PC-3 (cell line): ENCODE data around the gene FHIP1B. TPM values are rescaled to one million over a fixed set of nuclear protein-coding genes. Genes with fewer than 3 reads are reported as not detected.

Experiments used
- ATAC-seq: fragments of 200-7000 bp; cut with Tn5 transposase; 2 replicates; pipeline ENCODE4 v1.9.1; 2020; ENCODE audit warnings: mild to moderate bottlenecking, moderate library complexity
- BruUV-seq: library from RNA; stranded (reverse); fragments of 400-500 nt; replicated peaks from 2 replicates; lab custom pipeline; 2021; lab: Mats Ljungman, UMichigan
- CTCF ChIA-PET: fragments of 300-600 bp; sonication (Branson Sonifier 250); formaldehyde crosslinking; loops from one replicate; lab custom pipeline; 2022; ENCODE audit warnings: antibody characterized with exemption; lab: Charles Lee
- POLR2A ChIA-PET: fragments of 300-600 bp; sonication (Branson Sonifier 250); formaldehyde crosslinking; loops from one replicate; lab custom pipeline; 2022; ENCODE audit warnings: antibody characterized with exemption; ENCODE audit not compliant: unreplicated experiment; lab: Charles Lee
- DNase-seq: peaks from one replicate; pipeline ENCODE4 v3.0.0-alpha.2; 2015
- H2AFZ ChIP-seq: fragments of 300-600 bp; sonication (generic); 2 replicates; pipeline ENCODE4 v1.6.0; 2016; ENCODE audit warnings: antibody characterized with exemption, low read length
- H3F3A ChIP-seq: fragments of 300-600 bp; sonication (generic); one replicate; pipeline ENCODE4 v1.6.0; 2017; ENCODE audit warnings: antibody characterized with exemption, low read length, control low read depth, mild to moderate bottlenecking; ENCODE audit not compliant: unreplicated experiment
- H3K27ac ChIP-seq: fragments of 300-600 bp; sonication (generic); 2 replicates; pipeline ENCODE4 v1.5.1; 2016; ENCODE audit warnings: mild to moderate bottlenecking, low read length
- H3K27me3 ChIP-seq: fragments of 300-600 bp; sonication (generic); 2 replicates; pipeline ENCODE4 v1.6.1; 2016; ENCODE audit warnings: low read length, mixed read lengths
- H3K36me3 ChIP-seq: fragments of 300-600 bp; sonication (generic); 2 replicates; pipeline ENCODE4 v1.6.1; 2016; ENCODE audit warnings: low read depth, mixed run types, low read length, mixed read lengths
- H3K4me1 ChIP-seq: fragments of 300-600 bp; sonication (generic); 2 replicates; pipeline ENCODE4 v1.5.1; 2016; ENCODE audit warnings: low read length; ENCODE audit not compliant: insufficient read depth
- H3K4me2 ChIP-seq: fragments of 300-600 bp; sonication (generic); 2 replicates; pipeline ENCODE4 v1.6.0; 2016; ENCODE audit warnings: low read length
- H3K4me3 ChIP-seq: fragments of 300-600 bp; sonication (generic); 2 replicates; pipeline ENCODE4 v1.5.1; 2016; ENCODE audit warnings: mild to moderate bottlenecking, low read length, mixed read lengths
- H3K79me2 ChIP-seq: fragments of 300-600 bp; sonication (generic); 2 replicates; pipeline ENCODE4 v1.6.1; 2017; ENCODE audit warnings: low read length, mixed read lengths
- H3K9ac ChIP-seq: fragments of 300-600 bp; sonication (generic); 2 replicates; pipeline ENCODE4 v1.6.0; 2016; ENCODE audit warnings: mild to moderate bottlenecking, low read length
- H3K9me2 ChIP-seq: fragments of 300-600 bp; sonication (generic); replicated peaks from 2 replicates; pipeline ENCODE4 v1.6.1; 2016; ENCODE audit warnings: mixed run types, low read length, mixed read lengths
- H3K9me3 ChIP-seq: fragments of 300-600 bp; sonication (generic); 2 replicates; pipeline ENCODE4 v1.6.1; 2016; ENCODE audit warnings: low read length, mixed read lengths
- H4K20me1 ChIP-seq: fragments of 300-600 bp; sonication (generic); 2 replicates; pipeline ENCODE4 v1.6.1; 2016; ENCODE audit warnings: low read length, mixed read lengths
- EZH2 ChIP-seq: fragments of 300-600 bp; sonication (generic); IDR thresholded peaks from one replicate; pipeline ENCODE4 v1.6.1; 2017; ENCODE audit warnings: antibody characterized with exemption, mild to moderate bottlenecking, low read length; ENCODE audit not compliant: unreplicated experiment
- EZH2phosphoT487 ChIP-seq: fragments of 300-600 bp; sonication (generic); IDR thresholded peaks from 2 replicates; pipeline ENCODE4 v1.6.1; 2018; ENCODE audit warnings: mild to moderate bottlenecking, antibody characterized with exemption, low read length, borderline replicate concordance
- intact Hi-C: fragments of 100-400 bp; cut with micrococcal nuclease; formaldehyde crosslinking; loops from 2 replicates; pipeline ENCODE4 v1.9.0; 2023
- total RNA-seq: library from RNA; depleted of rRNA; stranded (reverse); fragments of >200 nt; gene quantifications from 2 replicates; pipeline ENCODE4 v1.2.3, GENCODE V29; 2014
- TF ChIP-seq, protein P1 (sequence below): fragments of 300-600 bp; sonication (generic); conservative IDR thresholded peaks from 2 replicates; pipeline ENCODE4 v1.5.1; 2017; ENCODE audit warnings: antibody characterized with exemption, low read depth, mild to moderate bottlenecking, low read length

FHIP1B gene
- total RNA-seq, 1 experiment from 2014 or later, result 30.4 TPM

- intact Hi-C loops, result no loop called here
- Histone ChIP-seq H3K9ac (no peak overlapping the region), H2AFZ (no peak overlapping the region), H3K27me3 (no peaks in the 10 kb centered on the region), H3K36me3 (peaks cover 20% of the 10 kb centered on the region; the same call in 1 of the 2 replicates), H4K20me1 (peaks cover 4% of the 10 kb centered on the region; the same call in 1 of the 2 replicates), H3K4me1 (peaks cover 7% of the 10 kb centered on the region), H3K79me2 (peaks cover 47% of the 10 kb centered on the region), H3K27ac (no peak overlapping the region), H3K9me2 (no peaks in the 10 kb centered on the region), H3F3A (no peaks in the 10 kb centered on the region), H3K4me2 (no peak overlapping the region), H3K4me3 (no peak overlapping the region), H3K9me3 (no peaks in the 10 kb centered on the region)
- CTCF ChIA-PET, result no interaction called here
- no TSS peak for BruUV-seq
- no peak for DNase-seq
- TF ChIP-seq, protein P1, sequence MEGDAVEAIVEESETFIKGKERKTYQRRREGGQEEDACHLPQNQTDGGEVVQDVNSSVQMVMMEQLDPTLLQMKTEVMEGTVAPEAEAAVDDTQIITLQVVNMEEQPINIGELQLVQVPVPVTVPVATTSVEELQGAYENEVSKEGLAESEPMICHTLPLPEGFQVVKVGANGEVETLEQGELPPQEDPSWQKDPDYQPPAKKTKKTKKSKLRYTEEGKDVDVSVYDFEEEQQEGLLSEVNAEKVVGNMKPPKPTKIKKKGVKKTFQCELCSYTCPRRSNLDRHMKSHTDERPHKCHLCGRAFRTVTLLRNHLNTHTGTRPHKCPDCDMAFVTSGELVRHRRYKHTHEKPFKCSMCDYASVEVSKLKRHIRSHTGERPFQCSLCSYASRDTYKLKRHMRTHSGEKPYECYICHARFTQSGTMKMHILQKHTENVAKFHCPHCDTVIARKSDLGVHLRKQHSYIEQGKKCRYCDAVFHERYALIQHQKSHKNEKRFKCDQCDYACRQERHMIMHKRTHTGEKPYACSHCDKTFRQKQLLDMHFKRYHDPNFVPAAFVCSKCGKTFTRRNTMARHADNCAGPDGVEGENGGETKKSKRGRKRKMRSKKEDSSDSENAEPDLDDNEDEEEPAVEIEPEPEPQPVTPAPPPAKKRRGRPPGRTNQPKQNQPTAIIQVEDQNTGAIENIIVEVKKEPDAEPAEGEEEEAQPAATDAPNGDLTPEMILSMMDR, result no peak
- TF ChIP-seq EZH2 (no peak), EZH2phosphoT487 (no peak)
- no peak for ATAC-seq
- POLR2A ChIA-PET, result no interaction called here
Observed at GRCh38 chr11:6225024-6225423, 9.4 kb downstream of the FHIP1B start.

GRCh38 chr11:6224421-6224820, 10.0 kb downstream of the FHIP1B start:
- TF ChIP-seq, protein P1, result no peak
- no peak for TF ChIP-seq EZH2phosphoT487
- TF ChIP-seq EZH2, result no peak
- H3K9ac ChIP-seq, result no peak overlapping the region
- no TSS peak for BruUV-seq
- no peaks in the 10 kb centered on the region for H3K27me3 ChIP-seq
- POLR2A ChIA-PET, result no interaction called here
- peaks cover 13% of the 10 kb centered on the region for H3K4me1 ChIP-seq
- intact Hi-C loops, result no loop called here
- peaks cover 4% of the 10 kb centered on the region; the same call in 1 of the 2 replicates for H4K20me1 ChIP-seq
- no peaks in the 10 kb centered on the region for H3K9me3 ChIP-seq
- CTCF ChIA-PET, result no interaction called here
- H3K4me2 ChIP-seq, result no peak overlapping the region
- H3K4me3 ChIP-seq, result no peak overlapping the region
- no peak for DNase-seq
- no peak overlapping the region for H3K27ac ChIP-seq
- no peaks in the 10 kb centered on the region for H3K9me2 ChIP-seq
- H3K36me3 ChIP-seq, result peaks cover 20% of the 10 kb centered on the region; the same call in 1 of the 2 replicates
- peaks cover 41% of the 10 kb centered on the region for H3K79me2 ChIP-seq
- no peak overlapping the region for H2AFZ ChIP-seq
- no peak for ATAC-seq
- no peaks in the 10 kb centered on the region for H3F3A ChIP-seq

DNA sequence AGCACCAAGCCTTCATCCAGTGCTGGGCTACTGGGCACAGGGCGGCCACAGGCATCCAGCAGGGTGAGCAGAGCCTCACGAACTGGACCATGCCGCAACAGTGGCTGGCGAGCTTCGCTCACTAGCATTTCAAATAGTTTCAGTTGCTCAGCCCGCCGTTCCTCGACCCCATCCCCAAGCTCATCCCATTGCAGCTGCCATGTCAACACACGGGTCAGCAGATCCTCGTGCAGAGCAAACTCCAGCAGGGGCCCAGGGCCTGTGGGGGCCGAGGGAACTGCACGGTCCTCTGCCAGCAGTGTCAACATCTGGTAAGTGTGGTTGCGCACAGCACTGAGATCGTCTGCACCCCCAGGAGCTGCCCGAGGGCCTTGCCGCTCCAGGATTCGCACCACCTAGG, 10.6 kb downstream of the FHIP1B start:
- H3K9ac ChIP-seq, result no peak overlapping the region
- no peaks in the 10 kb centered on the region for H3K9me2 ChIP-seq
- no TSS peak for BruUV-seq
- DNase-seq, result no peak
- H4K20me1 ChIP-seq, result peaks cover 7% of the 10 kb centered on the region
- H3K4me2 ChIP-seq, result no peak overlapping the region
- H2AFZ ChIP-seq, result no peak overlapping the region
- POLR2A ChIA-PET, result no interaction called here
- no peaks in the 10 kb centered on the region for H3F3A ChIP-seq
- H3K9me3 ChIP-seq, result no peaks in the 10 kb centered on the region
- TF ChIP-seq, protein P1, result no peak
- TF ChIP-seq EZH2phosphoT487 (no peak), EZH2 (no peak)
- H3K27me3 ChIP-seq, result no peaks in the 10 kb centered on the region
- intact Hi-C loops, result no loop called here
- H3K4me3 ChIP-seq, result no peak overlapping the region
- CTCF ChIA-PET, result no interaction called here
- peaks cover 20% of the 10 kb centered on the region; the same call in 1 of the 2 replicates for H3K36me3 ChIP-seq
- H3K27ac ChIP-seq, result no peak overlapping the region
- ATAC-seq, result no peak
- peaks cover 18% of the 10 kb centered on the region for H3K4me1 ChIP-seq
- H3K79me2 ChIP-seq, result peaks cover 36% of the 10 kb centered on the region
